Esophagus muscularis mucosa (tissue), 3 donors: ENCODE results near the gene OR2H1.

ENCODE experiments used
- POLR2A ChIP-seq: fragments of 450-650 bp; IDR thresholded peaks from one replicate; pipeline ENCODE4 v1.6.1; 2017; ENCODE audit warnings: antibody characterized with exemption, moderate library complexity, mild to moderate bottlenecking, low read depth
- POLR2AphosphoS5 ChIP-seq, 2 donors: sonication (generic); formaldehyde crosslinking; IDR thresholded peaks; one replicate each; pipeline ENCODE4 v1.6.1; 2017; ENCODE audit warnings: antibody characterized with exemption in 2 of 2
- TF ChIP-seq, protein P1 (sequence below), 3 experiments: fragments of 200-600 bp in 2 of 3; fragments of 450-650 bp in 1 of 3; sonication (generic) in 2 of 3; IDR thresholded peaks; one replicate each; pipeline ENCODE4 v1.5.1; 2017 to 2019; ENCODE audit warnings: antibody characterized with exemption in 3 of 3, mild to moderate bottlenecking in 2 of 3, moderate library complexity in 1 of 3

DNA sequence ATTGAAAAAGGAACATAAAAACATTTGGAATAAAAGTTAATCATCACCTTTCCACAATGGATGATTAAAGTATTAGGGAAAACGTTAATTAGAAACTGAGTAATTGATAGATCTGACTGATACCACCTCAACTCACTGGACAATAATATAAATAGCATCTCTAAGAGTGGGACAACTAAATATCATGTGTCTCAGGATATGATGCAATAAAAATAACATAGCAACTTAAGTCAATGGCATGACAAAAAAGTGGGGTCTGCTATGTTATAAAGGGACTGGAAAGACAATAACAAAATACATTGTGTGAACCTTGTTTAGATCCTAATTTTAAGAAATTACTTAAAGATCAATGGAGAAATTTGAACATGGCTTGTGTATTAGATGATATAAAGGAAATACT is 31.9 kb upstream of the OR2H1 start:
- TF ChIP-seq, protein P1, sequence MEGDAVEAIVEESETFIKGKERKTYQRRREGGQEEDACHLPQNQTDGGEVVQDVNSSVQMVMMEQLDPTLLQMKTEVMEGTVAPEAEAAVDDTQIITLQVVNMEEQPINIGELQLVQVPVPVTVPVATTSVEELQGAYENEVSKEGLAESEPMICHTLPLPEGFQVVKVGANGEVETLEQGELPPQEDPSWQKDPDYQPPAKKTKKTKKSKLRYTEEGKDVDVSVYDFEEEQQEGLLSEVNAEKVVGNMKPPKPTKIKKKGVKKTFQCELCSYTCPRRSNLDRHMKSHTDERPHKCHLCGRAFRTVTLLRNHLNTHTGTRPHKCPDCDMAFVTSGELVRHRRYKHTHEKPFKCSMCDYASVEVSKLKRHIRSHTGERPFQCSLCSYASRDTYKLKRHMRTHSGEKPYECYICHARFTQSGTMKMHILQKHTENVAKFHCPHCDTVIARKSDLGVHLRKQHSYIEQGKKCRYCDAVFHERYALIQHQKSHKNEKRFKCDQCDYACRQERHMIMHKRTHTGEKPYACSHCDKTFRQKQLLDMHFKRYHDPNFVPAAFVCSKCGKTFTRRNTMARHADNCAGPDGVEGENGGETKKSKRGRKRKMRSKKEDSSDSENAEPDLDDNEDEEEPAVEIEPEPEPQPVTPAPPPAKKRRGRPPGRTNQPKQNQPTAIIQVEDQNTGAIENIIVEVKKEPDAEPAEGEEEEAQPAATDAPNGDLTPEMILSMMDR (IDR thresholded peaks at IDR 0.05), result no peak
- TF ChIP-seq POLR2A (no peak), POLR2AphosphoS5 (IDR thresholded peaks at IDR 0.05) (no peak)
